Memory B cell (primary cell): ENCODE data around the gene ZSWIM6.

Source experiments
- ATAC-seq: fragments of 150-1000 bp; cut with Tn5 transposase; 2 replicates; pipeline ENCODE4 v1.10.0; 2021; ENCODE audit warnings: low read depth, mild to moderate bottlenecking, moderate library complexity
- DNase-seq, 2 donors: peaks; one replicate each; pipeline ENCODE4 v3.0.0; 2022; ENCODE audit warnings: low spot score in 2 of 2
- H3K27ac Mint-ChIP-seq: one replicate; pipeline ENCODE4 v1.8.0; 2022; ENCODE audit warnings: mild to moderate bottlenecking, moderate library complexity, mixed read lengths
- H3K27me3 Mint-ChIP-seq: one replicate; pipeline ENCODE4 v1.8.0; 2022; ENCODE audit warnings: mixed read lengths
- H3K36me3 Mint-ChIP-seq: one replicate; pipeline ENCODE4 v1.8.0; 2022; ENCODE audit warnings: mild to moderate bottlenecking, mixed read lengths
- H3K4me1 Mint-ChIP-seq: one replicate; pipeline ENCODE4 v1.8.0; 2022; ENCODE audit warnings: mixed read lengths
- H3K4me3 Mint-ChIP-seq: one replicate; pipeline ENCODE4 v1.8.0; 2022; ENCODE audit warnings: mild to moderate bottlenecking, moderate library complexity, mixed read lengths
- H3K9me3 Mint-ChIP-seq: one replicate; pipeline ENCODE4 v1.8.0; 2022; ENCODE audit warnings: mixed read lengths

Gene ZSWIM6

DNA sequence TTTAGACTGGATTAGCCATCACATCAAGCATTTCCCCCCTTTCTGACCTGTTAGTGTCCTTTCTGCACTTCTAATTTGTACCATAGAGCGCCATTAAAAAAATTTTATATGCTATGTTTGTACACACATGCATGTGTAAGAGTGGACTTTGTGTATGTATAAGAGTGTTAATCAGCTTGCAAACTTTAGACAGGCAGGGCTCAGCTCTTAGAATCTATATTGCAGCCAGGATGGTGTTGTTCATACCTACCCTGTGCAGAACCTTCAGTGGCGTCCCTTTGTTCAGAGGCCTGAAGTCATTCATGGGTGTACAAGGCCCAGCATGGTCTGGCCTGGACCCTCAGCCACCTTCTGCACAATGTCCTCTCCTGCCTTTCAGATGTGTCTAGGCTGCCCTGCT is 19.7 kb downstream of the ZSWIM6 start:
- H3K9me3 Mint-ChIP-seq: no peaks in the 10 kb centered on the region
- DNase-seq (no peak), ATAC-seq (no peak)
- no peak overlapping the region for H3K4me3 Mint-ChIP-seq
- peaks cover 32% of the 10 kb centered on the region for H3K4me1 Mint-ChIP-seq
- peaks cover 1% of the 10 kb centered on the region for H3K36me3 Mint-ChIP-seq
- no peak overlapping the region for H3K27ac Mint-ChIP-seq
- no peaks in the 10 kb centered on the region for H3K27me3 Mint-ChIP-seq

DNA sequence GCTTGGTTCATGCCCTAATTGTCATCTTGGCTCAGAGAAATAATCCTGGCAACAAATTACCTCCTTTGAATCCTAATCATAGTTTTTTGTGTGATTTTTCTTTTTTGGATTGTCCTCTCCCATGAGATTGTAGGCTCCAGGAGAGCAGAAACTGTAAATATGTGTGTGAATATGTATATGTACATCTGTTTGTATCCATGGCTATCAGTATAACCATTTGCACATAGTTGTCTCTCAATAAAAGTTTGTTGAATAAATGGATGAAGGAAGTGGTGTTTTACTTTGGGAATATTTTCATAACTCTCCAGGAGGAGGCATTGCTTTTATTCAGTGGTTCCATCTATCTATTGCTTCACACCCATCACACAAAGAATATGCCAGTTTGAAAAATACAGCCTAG is 20.1 kb downstream of the ZSWIM6 start:
- Mint-ChIP-seq H3K9me3 (no peaks in the 10 kb centered on the region), H3K4me3 (no peak overlapping the region), H3K4me1 (peaks cover 28% of the 10 kb centered on the region), H3K36me3 (peaks cover 6% of the 10 kb centered on the region), H3K27me3 (no peaks in the 10 kb centered on the region), H3K27ac (no peak overlapping the region)
- ATAC-seq (no peak), DNase-seq (no peak)

DNA sequence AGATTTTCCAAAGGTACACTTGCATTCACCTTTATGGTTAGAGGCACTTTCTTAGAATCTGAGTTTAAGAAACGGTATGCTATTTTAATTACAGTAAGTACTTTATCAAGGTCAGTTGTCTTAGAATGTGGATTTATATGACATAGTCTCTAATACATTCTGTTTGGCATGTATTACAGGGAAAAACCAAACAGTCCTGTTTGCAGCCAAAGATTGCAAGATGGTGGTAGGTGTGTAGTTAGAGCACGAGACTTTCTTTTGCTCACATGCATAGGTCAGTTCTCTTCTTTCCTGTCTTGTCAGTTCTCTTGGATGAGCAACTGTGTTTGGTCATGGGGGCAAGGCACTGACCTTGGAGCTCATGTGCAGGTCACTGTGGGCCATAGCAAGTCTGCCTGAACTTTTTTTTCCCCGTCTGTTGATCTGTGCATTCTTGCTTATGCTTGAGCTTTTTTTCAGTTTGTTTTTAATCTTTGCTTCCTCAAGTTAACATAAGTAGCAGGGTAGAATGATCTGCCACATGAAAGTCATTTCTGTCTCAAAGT is 20.6 kb downstream of the ZSWIM6 start:
- Mint-ChIP-seq H3K4me1 (peaks cover 25% of the 10 kb centered on the region), H3K27me3 (no peaks in the 10 kb centered on the region), H3K4me3 (no peak overlapping the region), H3K36me3 (peaks cover 6% of the 10 kb centered on the region), H3K9me3 (no peaks in the 10 kb centered on the region), H3K27ac (no peak overlapping the region)
- no peak for DNase-seq
- no peak for ATAC-seq

DNA sequence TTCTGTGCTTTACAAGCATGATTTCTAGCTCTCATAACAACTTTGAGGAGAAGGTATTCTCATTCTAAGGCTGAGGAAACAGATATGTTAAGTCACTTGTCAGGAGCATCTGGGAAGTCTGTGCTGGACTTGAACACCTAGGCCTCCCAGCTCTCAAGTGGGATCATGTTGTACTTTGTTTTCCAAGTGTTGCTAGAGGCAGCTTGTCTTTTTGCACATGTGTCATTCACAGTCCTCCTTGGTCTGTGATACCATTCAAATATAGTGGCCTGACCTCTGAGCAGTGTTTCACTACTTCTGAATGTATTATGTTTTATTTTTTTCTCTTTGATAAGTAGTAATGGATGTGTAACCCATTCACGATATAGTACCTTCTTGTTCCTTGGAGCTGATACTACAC is 21.2 kb downstream of the ZSWIM6 start:
- no peaks in the 10 kb centered on the region for H3K27me3 Mint-ChIP-seq
- no peak overlapping the region for H3K4me3 Mint-ChIP-seq
- H3K9me3 Mint-ChIP-seq: peaks cover 2% of the 10 kb centered on the region
- peaks cover 8% of the 10 kb centered on the region for H3K36me3 Mint-ChIP-seq
- no peak overlapping the region for H3K27ac Mint-ChIP-seq
- no peak for ATAC-seq
- no peak for DNase-seq
- peaks cover 28% of the 10 kb centered on the region for H3K4me1 Mint-ChIP-seq

DNA sequence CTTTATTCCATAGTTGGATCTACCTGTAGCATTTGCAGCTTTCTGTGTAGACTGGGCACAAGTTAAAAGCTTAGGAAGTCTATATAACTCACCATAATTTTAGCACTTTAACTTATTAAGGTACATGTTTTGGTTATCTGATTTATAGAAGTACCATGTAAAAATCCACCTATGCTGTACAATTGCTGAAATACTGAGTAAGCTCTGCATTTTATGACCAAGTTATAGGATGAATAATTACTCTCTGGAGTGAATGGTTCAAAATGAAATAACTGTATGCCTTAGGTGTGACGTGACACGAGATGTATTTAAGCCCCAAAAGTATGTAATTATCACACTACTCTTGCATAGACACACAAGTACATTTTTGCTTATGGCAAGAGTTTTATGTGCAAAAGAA is 22.1 kb downstream of the ZSWIM6 start:
- peaks cover 2% of the 10 kb centered on the region for H3K9me3 Mint-ChIP-seq
- ATAC-seq (no peak), DNase-seq (no peak)
- H3K27ac Mint-ChIP-seq: no peak overlapping the region
- peaks cover 11% of the 10 kb centered on the region for H3K36me3 Mint-ChIP-seq
- no peak overlapping the region for H3K4me3 Mint-ChIP-seq
- H3K27me3 Mint-ChIP-seq: no peaks in the 10 kb centered on the region
- peaks cover 25% of the 10 kb centered on the region for H3K4me1 Mint-ChIP-seq

DNA sequence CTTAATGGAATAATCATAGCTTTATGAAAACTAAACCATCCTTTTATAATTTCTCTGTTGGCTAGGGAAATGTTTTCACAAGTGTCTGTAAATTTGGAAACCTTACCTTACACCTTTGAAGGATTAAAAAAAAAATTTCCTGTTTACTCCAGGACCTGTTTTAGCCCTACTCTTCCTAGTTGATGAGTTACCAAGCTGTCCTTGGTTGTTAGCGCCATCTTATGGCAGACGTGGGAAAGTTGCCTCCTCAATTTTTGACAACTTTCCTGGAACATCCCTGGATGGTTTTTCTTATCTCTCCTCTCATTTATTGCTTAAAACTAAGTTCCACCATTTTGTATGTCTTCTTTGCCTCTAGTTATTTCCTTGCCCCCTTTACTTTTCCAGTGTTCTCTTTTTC is 25.7 kb downstream of the ZSWIM6 start:
- no peaks in the 10 kb centered on the region for H3K27me3 Mint-ChIP-seq
- DNase-seq (no peak), ATAC-seq (no peak)
- H3K4me1 Mint-ChIP-seq: peaks cover 24% of the 10 kb centered on the region
- H3K9me3 Mint-ChIP-seq: peaks cover 2% of the 10 kb centered on the region
- peaks cover 18% of the 10 kb centered on the region for H3K36me3 Mint-ChIP-seq
- no peak overlapping the region for H3K27ac Mint-ChIP-seq
- H3K4me3 Mint-ChIP-seq: no peak overlapping the region

DNA sequence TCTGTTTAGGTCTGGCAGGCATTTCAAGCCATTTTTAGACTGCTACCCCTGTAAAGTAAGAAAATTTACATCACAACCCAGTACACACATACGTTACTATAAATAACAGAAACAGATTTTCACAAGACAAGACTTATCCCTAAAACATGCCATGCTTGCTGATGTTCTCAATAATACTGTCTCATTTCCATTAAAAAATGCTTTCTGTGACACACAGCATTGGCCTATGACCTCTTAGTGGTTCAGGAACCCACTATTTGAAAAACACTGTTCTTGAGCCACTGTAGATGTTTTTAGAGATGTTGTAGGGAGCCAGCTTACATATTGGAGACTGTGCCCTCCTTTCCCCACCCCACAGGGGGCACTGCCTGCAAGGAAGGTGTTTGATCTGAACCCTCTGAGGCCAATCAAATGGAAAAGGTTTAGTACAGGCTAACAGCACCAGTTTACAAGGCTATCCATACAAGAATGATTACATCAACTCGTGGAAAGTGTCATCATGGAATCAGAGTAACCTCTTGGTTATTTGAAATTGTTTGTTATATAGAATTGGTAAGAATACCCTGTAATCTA is 30.8 kb downstream of the ZSWIM6 start:
- Mint-ChIP-seq H3K27me3 (no peaks in the 10 kb centered on the region), H3K27ac (no peak overlapping the region), H3K9me3 (peaks cover 1% of the 10 kb centered on the region), H3K36me3 (peaks cover 15% of the 10 kb centered on the region), H3K4me3 (no peak overlapping the region), H3K4me1 (peaks cover 29% of the 10 kb centered on the region)
- DNase-seq (no peak), ATAC-seq (no peak)

DNA sequence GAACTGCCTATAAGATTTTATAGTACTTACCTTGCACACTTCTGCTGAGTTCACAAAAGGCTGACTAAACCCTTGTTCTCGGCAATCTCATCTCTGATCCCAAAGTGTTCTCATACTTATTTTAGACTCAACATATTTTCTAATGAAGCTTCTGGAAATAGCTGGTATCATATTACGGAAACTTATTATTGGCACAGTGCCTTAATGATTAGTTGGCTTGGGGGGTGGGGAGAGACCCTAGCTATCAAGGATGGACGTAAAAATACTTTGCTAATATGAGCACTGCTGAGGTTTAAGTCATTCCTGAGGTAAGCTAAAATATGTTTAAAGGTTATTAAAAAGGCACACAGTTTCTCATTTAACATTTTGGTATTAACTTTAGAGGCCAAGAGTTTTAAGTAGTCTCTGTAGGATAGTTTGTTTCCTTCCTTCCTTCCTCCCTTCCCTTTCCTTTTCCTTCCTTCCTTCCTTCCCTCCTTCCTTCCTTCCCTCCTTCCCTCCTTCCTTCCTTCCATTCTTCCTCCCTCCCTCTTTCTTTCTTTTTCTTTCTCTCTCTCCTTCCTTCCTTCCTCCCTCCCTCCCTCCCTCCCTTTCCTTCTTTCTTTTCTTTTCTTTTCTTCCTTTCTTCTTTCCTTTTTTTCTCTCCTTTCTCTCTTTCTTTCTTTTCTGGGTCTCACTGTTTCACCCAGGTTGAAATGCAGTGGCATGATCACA is 31.5 kb downstream of the ZSWIM6 start:
- no peaks in the 10 kb centered on the region for H3K27me3 Mint-ChIP-seq
- H3K36me3 Mint-ChIP-seq: peaks cover 13% of the 10 kb centered on the region
- ATAC-seq (no peak), DNase-seq (no peak)
- H3K4me3 Mint-ChIP-seq: no peak overlapping the region
- H3K9me3 Mint-ChIP-seq: no peaks in the 10 kb centered on the region
- H3K4me1 Mint-ChIP-seq: peaks cover 28% of the 10 kb centered on the region
- H3K27ac Mint-ChIP-seq: no peak overlapping the region

DNA sequence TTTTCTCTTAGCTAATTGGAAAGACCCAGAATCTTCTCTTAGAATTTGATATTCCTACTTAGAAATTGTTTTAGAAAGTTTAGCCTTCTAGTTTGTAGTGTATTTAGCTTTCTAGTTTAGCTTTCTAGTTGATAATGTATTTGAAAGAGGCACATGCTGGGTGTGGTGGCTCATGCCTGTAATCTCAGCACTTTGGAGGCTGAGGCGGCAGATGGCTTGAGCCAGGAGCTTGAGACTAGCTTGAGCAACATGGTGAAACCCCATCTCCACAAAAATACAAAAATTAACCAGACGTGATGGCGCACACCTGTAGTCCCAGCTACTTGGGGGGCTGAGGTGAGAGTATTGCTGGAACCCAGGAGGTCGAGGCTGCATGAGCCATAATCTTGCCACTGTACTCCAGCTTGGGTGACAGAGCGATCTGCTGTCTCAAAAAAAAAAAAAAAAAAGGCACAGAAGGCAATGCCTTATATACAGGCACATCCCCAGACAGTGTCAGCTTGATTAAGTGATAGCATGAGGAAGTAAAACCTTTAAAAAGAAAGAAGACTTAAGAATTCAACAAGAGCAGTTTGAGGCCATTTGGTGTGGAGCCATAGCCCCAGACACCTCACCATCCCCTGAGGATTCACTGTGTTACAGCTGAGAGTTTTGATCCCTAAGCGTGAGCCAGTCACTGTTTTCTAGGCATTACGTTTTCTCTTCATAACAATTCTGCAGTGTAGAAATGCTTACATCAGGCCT is 34.6 kb downstream of the ZSWIM6 start:
- Mint-ChIP-seq H3K9me3 (no peaks in the 10 kb centered on the region), H3K27ac (no peak overlapping the region), H3K36me3 (peaks cover 10% of the 10 kb centered on the region), H3K4me1 (peaks cover 18% of the 10 kb centered on the region), H3K4me3 (no peak overlapping the region), H3K27me3 (no peaks in the 10 kb centered on the region)
- DNase-seq (no peak), ATAC-seq (no peak)

DNA sequence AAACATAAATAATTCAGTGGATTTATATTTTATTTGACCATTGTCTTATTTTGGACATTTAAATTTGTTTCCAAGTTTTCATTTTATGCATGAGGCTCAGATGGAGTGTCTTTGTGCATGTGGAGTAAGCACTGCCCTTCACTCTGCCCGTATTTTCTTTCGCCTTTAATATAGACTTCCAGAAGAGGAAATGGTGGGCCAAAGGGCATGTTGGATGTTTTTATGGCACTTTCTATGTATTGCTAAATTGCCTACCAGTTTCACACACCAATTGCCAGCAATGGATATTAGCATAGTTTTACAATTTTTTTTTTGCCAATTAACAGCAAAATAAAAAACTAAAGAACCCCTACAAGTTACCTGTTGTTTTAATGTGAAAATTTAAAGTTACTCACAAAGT is 38.4 kb downstream of the ZSWIM6 start:
- Mint-ChIP-seq H3K4me1 (peaks cover 15% of the 10 kb centered on the region), H3K4me3 (no peak overlapping the region), H3K36me3 (peaks cover 15% of the 10 kb centered on the region), H3K27me3 (no peaks in the 10 kb centered on the region), H3K9me3 (no peaks in the 10 kb centered on the region), H3K27ac (no peak overlapping the region)
- ATAC-seq (no peak), DNase-seq (no peak)

DNA sequence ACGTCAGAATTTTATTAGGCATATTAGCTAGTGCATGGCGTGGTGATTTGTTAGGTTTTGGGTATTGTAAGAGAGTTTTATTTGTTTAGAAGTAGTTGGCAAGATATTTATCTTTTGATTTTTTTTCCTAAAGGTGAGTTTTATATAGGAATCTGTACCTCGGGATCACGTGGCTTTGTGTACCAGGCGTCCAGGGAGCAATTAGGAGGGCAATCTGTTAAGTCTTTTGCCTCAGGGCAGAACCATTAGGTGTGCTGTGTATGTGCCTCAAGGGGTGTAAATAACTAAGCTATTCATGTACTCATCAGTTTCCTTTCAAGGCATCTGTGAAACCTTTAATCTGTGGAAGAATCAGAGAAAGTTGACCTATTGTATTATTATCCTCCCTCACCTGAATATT is 39.4 kb downstream of the ZSWIM6 start:
- DNase-seq (no peak), ATAC-seq (no peak)
- Mint-ChIP-seq H3K27ac (no peak overlapping the region), H3K9me3 (no peaks in the 10 kb centered on the region), H3K4me3 (no peak overlapping the region), H3K36me3 (peaks cover 15% of the 10 kb centered on the region), H3K4me1 (peaks cover 10% of the 10 kb centered on the region), H3K27me3 (no peaks in the 10 kb centered on the region)

DNA sequence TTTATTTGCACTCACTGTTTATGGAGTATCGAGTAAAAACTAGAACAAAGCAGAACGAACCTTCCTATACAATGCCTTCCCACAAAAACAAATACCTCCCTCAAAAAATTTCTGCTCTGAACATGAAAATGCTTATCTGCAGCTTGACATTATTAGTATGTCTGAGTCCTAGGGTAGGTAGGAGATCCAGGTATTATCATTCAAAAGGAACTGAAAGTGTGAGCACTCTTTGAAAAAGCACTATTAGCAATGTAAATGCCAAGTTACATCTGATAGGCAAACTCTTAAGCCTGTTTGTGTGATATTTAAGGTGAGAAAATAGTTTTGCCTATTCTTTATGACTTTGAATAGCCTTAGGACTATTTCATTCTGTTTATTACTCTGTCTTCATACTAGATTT is 47.6 kb downstream of the ZSWIM6 start:
- Mint-ChIP-seq H3K4me1 (peaks cover 3% of the 10 kb centered on the region), H3K36me3 (peaks cover 9% of the 10 kb centered on the region), H3K27me3 (no peaks in the 10 kb centered on the region), H3K9me3 (peaks cover 2% of the 10 kb centered on the region), H3K4me3 (no peak overlapping the region), H3K27ac (no peak overlapping the region)
- ATAC-seq: no peak
- DNase-seq: no peak

DNA sequence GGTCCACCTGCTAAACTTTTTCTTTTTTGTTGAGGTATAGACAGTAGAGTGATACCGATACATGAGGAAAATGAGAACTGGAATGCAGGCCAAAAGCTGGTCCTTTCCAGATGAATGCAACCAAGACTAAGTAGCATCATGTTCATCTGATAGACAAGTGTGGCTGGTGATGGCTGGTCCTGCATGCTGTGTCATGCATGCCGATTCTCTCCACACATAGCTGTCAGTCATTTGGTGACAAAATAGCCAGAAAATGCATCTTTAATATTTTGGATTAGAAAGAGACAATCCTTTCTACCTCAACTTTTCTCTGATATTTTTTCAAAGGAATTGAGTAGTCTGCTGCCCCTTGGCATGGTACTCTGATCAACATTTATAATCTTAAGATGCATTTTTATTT is 49.9 kb downstream of the ZSWIM6 start:
- peaks cover 4% of the 10 kb centered on the region for H3K36me3 Mint-ChIP-seq
- H3K27ac Mint-ChIP-seq: no peak overlapping the region
- peaks cover 7% of the 10 kb centered on the region for H3K4me1 Mint-ChIP-seq
- no peak for ATAC-seq
- no peak for DNase-seq
- H3K27me3 Mint-ChIP-seq: no peaks in the 10 kb centered on the region
- no peak overlapping the region for H3K4me3 Mint-ChIP-seq
- peaks cover 2% of the 10 kb centered on the region for H3K9me3 Mint-ChIP-seq

DNA sequence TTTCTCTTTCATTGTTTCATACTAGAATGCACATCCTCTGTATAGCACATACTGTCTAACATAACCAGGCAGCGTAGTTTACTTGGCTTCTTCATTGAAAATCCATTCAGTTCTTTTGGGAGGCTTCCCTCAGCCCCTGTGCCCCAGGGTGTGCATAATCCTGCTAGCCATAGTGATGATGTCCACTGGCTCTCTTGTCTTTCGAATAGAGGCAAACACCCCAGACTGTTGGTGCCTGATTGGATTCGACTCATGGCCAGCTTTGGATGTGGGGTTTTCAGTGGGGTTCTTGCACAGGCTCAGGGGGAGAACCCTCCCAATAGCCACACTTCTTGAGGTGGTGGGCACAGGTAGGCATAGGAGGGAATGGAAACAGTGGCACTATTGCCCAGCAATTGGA is 53.6 kb downstream of the ZSWIM6 start:
- Mint-ChIP-seq H3K4me3 (no peak overlapping the region), H3K4me1 (peaks cover 10% of the 10 kb centered on the region), H3K36me3 (peaks cover 2% of the 10 kb centered on the region), H3K9me3 (peaks cover 2% of the 10 kb centered on the region), H3K27me3 (no peaks in the 10 kb centered on the region), H3K27ac (no peak overlapping the region)
- no peak for ATAC-seq
- no peak for DNase-seq
